ENCODE results near the gene FBLN1.

DNA sequence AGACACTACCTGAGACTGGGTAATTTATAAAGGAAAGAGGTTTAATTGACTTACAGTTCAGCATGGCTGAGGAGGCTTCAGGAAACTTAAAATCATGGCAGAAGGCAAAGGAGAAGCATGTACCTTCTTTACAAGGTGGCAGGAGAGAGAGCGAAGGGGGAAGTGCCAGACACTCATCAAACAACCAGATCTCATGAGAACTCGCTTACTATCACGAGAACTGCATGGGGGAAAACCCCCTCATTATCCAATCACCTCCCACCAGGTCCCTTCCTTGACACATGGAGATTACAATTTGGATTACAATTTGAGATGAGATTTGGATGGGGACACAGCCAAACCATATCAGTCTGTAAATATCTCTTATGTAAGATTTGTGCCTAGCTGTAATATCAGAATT lies 118.0 kb downstream of the FBLN1 start:
- TF ChIP-seq, protein P1, sequence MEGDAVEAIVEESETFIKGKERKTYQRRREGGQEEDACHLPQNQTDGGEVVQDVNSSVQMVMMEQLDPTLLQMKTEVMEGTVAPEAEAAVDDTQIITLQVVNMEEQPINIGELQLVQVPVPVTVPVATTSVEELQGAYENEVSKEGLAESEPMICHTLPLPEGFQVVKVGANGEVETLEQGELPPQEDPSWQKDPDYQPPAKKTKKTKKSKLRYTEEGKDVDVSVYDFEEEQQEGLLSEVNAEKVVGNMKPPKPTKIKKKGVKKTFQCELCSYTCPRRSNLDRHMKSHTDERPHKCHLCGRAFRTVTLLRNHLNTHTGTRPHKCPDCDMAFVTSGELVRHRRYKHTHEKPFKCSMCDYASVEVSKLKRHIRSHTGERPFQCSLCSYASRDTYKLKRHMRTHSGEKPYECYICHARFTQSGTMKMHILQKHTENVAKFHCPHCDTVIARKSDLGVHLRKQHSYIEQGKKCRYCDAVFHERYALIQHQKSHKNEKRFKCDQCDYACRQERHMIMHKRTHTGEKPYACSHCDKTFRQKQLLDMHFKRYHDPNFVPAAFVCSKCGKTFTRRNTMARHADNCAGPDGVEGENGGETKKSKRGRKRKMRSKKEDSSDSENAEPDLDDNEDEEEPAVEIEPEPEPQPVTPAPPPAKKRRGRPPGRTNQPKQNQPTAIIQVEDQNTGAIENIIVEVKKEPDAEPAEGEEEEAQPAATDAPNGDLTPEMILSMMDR (conservative IDR thresholded peaks at IDR 0.05 in 1 of 2, IDR thresholded peaks at IDR 0.05 in 1 of 2; ENCODE audit: extremely low read depth in 1 of 2, insufficient read depth in 1 of 2, low read depth in 1 of 2, low read length in 2 of 2), result no peak
- no peak for TF ChIP-seq EZH2 (IDR thresholded peaks at IDR 0.05; ENCODE audit: borderline replicate concordance, low read length)
